ENCODE results near the gene FAM184B. TPM values are rescaled to one million over a fixed set of nuclear protein-coding genes. Genes with fewer than 3 reads are reported as not detected.
"Not testable (repeated sequence)": the region's sequence is repeated elsewhere in the genome, so short reads cannot be mapped to it uniquely, and the experiment has no call there.

Gene FAM184B
- total RNA-seq, 1 donor from 2014 or later: not detected

DNA sequence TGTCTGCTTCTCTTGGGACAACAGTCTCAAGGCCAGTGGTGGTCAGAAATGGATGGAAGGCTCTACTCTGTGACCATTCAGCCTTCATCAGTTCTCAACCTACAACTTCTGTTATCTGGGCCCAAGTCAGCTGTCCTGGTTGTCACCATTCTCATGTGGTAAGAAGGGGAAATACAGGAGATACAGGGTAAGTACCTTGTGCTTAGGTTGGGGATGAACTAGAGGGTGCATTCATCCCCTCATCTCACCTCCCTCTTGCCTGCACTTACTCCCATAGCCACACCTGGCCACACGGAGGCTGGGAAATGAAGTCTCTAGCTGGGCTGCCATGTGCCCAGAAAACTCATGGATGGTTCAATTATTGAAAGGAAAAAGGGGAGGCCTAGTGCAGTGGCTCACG lies 44.9 kb downstream of the FAM184B start:
- no peak for ATAC-seq (ENCODE audit: poor library complexity)
- no peak for DNase-seq
- intact Hi-C loops (cut with DNase I): no loop called here

DNA sequence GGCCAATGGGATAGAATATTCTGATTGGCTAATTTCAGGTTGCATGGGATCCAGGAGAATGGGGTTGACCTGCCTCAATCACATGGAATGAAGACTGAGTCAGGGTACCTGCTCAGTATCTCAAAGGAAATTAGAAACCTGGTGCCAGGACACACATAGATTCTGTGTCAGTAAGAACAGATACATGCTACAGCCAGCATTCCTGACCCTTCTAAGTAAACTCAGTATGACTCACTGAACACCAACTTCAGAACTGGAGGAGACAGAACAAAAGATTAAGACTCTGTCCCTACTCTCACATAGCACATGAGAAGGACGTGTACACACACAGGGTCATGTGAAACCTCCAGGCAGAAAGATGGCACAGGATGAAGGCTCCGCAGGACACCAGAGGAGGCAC lies 54.5 kb downstream of the FAM184B start:
- intact Hi-C loops (cut with DNase I): no loop called here
- no peak for DNase-seq
- ATAC-seq (ENCODE audit: poor library complexity): no peak

GRCh38 chr4:17723648-17724047 lies 57.8 kb downstream of the FAM184B start:
- DNase-seq: no peak
- ATAC-seq (ENCODE audit: poor library complexity): no peak
- intact Hi-C loops (cut with DNase I): no loop called here

GRCh38 chr4:17722356-17722700 lies 59.1 kb downstream of the FAM184B start:
- DNase-seq (no peak), ATAC-seq (ENCODE audit: poor library complexity) (no peak)
- intact Hi-C loops (cut with DNase I): no loop called here

GRCh38 chr4:17721496-17722355 lies 59.7 kb downstream of the FAM184B start:
- DNase-seq: no peak
- intact Hi-C loops (cut with DNase I): no loop called here
- no peak for ATAC-seq (ENCODE audit: poor library complexity)

- no peak for ATAC-seq (ENCODE audit: poor library complexity)
- DNase-seq: no peak
- intact Hi-C loops (cut with DNase I): no loop called here
Observed at GRCh38 chr4:17719106-17719505, 62.3 kb downstream of the FAM184B start.

DNA sequence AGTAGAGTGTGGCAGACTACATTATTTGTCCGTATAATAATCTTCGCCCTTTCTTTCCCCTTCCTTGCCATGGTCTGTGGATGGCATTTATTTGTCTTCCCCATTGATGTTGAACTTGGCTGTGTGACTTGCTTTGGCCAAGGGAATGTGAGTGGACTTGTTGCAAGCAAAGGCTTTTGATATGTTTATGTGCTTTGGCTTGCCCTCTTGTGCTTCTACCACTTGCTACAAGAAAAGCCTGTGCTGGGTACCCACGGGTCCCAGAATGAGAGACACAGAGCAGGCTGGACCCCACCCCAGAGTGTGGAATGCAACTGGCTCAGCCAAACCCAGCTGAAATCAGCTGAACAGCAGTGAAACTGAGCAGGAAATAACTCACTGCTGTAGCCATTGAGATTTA lies 63.0 kb downstream of the FAM184B start:
- intact Hi-C loops (cut with DNase I): no loop called here
- DNase-seq (no peak), ATAC-seq (ENCODE audit: poor library complexity) (no peak)

DNA sequence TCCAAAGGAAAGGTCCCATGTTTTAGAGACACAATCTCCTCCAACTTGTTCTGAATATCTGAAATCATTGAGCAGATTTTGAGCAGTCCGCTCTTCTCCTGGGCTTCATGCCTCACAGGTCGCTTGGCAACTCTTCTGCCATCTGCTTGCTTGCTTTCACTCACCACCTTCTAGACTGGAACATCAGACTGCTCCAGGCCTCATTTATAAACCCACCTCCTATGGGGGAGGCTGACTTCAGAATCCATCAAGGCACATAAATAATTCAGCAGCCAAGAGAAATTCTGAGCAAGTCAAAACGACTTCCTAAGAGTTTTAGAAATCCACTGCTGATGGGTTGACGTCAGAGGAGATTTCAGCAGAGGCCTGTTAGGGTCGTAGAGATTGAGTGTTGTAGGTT lies 64.1 kb downstream of the FAM184B start:
- no peak for ATAC-seq (ENCODE audit: poor library complexity)
- intact Hi-C loops (cut with DNase I): no loop called here

DNA sequence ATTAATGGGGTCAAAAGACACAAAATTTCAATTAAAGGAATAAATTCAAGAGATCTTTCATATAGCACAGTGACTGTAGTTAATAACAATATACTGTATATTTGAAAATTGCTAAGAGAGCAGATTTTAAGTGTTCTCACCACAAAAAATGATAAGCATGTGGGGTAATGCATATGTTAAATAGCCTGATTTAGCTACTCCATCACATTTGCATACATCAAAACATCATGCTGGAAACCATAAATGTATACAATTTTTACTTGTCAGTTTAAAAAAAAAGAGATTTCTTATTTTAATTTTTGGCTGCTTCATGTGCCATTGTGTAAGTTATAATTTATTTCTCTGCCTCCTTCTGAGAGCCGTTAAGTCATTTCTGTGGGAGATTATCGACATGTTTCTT lies 65.9 kb downstream of the FAM184B start:
- no peak for DNase-seq
- ATAC-seq (ENCODE audit: poor library complexity): no peak
- intact Hi-C loops (cut with DNase I): no loop called here

More for the DNA sequence above, 64.1 kb downstream of the FAM184B start:
- DNase-seq: no peak

GRCh38 chr4:17713779-17714178 lies 67.6 kb downstream of the FAM184B start:
- intact Hi-C loops (cut with DNase I): no loop called here
- DNase-seq (no peak), ATAC-seq (ENCODE audit: poor library complexity) (no peak)

DNA sequence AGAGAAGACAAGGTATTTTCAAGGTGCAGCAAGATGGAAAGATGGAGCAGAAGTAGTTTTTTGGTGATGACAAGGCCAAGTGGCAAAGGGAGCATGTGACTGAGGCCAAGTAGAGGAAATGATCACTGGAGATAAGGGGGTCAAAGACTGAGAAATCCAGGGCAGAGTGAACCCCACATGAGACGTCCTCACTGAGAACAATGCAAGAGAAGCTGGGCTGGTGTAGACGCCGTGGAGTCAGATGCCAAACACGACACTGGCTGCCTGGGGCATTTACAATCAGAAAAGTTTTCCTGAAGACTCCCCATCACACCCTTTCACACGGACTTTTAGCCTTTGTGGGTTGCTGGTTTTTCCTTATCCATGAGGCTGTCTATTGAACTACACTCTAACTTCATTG lies 69.3 kb downstream of the FAM184B start:
- ATAC-seq (ENCODE audit: poor library complexity): no peak

GRCh38 chr4:17711206-17711605 lies 70.2 kb downstream of the FAM184B start:
- intact Hi-C loops (cut with DNase I); DNase-seq; ATAC-seq (ENCODE audit: poor library complexity): not testable (repeated sequence)

More for the DNA sequence above, 69.3 kb downstream of the FAM184B start:
- no peak for DNase-seq
- intact Hi-C loops (cut with DNase I): no loop called here

GRCh38 chr4:17709763-17710068 lies 71.7 kb downstream of the FAM184B start:
- ATAC-seq (ENCODE audit: poor library complexity) (no peak), DNase-seq (no peak)
- intact Hi-C loops (cut with DNase I): no loop called here

GRCh38 chr4:17708992-17709762 lies 72.2 kb downstream of the FAM184B start:
- no peak for DNase-seq
- no peak for ATAC-seq (ENCODE audit: poor library complexity)
- intact Hi-C loops (cut with DNase I): no loop called here

DNA sequence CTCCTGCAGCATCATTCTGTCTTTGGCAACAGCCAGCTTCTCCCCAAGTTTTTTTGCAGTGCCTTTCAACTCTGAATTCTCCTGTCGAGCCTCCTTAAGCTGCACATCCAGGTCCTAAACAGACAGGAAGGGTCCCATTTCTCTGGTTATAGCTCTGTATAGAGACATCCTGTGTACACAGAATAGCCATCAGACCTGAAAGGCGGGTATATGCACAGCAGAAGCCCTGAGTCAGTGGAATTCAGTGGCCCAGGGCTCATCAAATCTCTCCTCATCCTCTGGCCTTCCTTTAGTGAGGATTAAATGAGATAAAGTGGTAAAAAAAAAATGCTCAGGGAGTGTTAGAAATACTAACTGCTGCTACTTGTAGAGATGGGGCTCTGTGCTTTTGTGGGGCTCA lies 73.8 kb downstream of the FAM184B start:
- ATAC-seq (ENCODE audit: poor library complexity) (no peak), DNase-seq (no peak)
- intact Hi-C loops (cut with DNase I): no loop called here

DNA sequence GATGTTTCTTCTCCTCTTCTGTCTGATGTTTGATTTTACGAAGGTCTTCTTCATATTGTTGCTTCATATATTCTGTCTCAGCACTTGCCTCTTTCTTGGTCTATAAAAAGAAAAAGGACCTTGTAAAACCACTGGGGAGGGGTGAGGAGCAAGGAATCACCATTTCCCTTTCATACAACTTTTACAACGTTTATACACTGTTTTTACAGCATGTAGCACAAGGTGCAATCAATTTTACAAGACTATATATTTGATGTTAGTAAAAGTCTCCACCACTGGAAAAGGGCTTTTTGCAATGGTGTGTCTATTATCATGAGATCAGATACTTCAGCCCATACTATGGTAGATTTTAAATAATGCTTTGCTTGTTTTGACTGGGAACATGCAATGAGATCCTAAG lies 76.3 kb downstream of the FAM184B start:
- DNase-seq (no peak), ATAC-seq (ENCODE audit: poor library complexity) (no peak)
- intact Hi-C loops (cut with DNase I): no loop called here

- no peak for ATAC-seq (ENCODE audit: poor library complexity)
- DNase-seq: no peak
- intact Hi-C loops (cut with DNase I): no loop called here
Observed at GRCh38 chr4:17704020-17704650, 77.3 kb downstream of the FAM184B start.

DNA sequence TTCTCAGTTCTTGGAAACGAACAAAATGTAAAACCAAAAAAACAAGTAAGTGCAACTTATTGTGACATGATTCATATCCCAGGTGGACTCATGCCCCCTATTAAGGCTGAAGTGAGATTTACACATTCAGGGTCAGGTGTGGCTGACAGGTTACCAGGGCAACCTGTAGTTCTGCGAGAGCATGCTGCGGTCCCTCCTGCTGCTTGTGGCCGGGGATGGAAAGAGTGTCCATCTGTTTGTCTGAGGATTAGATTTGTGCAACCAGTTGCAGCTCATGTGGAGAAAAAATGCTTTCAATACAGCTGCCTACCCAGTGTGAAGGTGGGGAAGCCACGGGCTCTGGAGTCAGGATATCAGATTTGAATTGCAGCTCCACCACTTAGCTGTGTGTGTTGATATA lies 78.8 kb downstream of the FAM184B start:
- ATAC-seq (ENCODE audit: poor library complexity) (no peak), DNase-seq (no peak)
- intact Hi-C loops (cut with DNase I): no loop called here

GRCh38 chr4:17701882-17702281 lies 79.5 kb downstream of the FAM184B start:
- DNase-seq (no peak), ATAC-seq (ENCODE audit: poor library complexity) (no peak)
- intact Hi-C loops (cut with DNase I): no loop called here

Measured in Right ventricle myocardium superior (tissue), 1 donor.